Heart left ventricle (tissue), 13 donors: ENCODE measurements around the gene BLACAT1.

ENCODE experiments used
- CTCF ChIP-seq, 12 donors: fragments of 200-600 bp; sonication (generic) in 4 of 12; IDR thresholded peaks; one replicate each; pipeline versions ENCODE4 v1.5.0 to v1.8.0; 2018 to 2022; ENCODE audit warnings: antibody characterized with exemption in 12 of 12, mild to moderate bottlenecking in 5 of 12
- POLR2A ChIP-seq, 2 donors: fragments of 450-650 bp; IDR thresholded peaks; one replicate each; pipeline ENCODE4 v1.6.1; 2017; ENCODE audit warnings: antibody characterized with exemption in 2 of 2, mild to moderate bottlenecking in 2 of 2, moderate library complexity in 2 of 2
- donor health status: ischemic (EF 13 %, LVEDD 7.1; RV severe dilation, severe dysfunction).
- donor health status: DM: no; HTN: yes; CAD: no.
- donor health status: DM: no; HTN: no; CAD: no.
- donor health status: ischemic (EF 25% LVEDD 6.9; RV normal size, moderate dysfunction).
- donor health status: ischemic (EF 25% LVEDD 5.7; RV mildly dilated, moderate dysfunction).
- donor health status: ischemic (EF 35%, LVEDD 5.7; RV mildly dilated, moderate dysfunction).
- donor health status: nonischemic (EF 11% LVEDD 7.7; RV severe dilation, severe dysfunction).
- donor health status: DM: yes; HTN: yes; CAD: no.
- donor health status: PGD.
- donor health status: ischemic (EF 29% LVEDD 5.4; RV normal size, mild dysfunction).
- donor health status: nonischemic (EF 23%, LVEDD 6.1; RV moderate dilation, normal function).

- TF ChIP-seq CTCF (IDR thresholded peaks at IDR 0.05) = no peak
- no peak for TF ChIP-seq POLR2A (IDR thresholded peaks at IDR 0.05)
Measured at GRCh38 chr1:205449254-205449749, 6.5 kb downstream of the BLACAT1 start.
